ENCODE data around the gene EPB41. TPM values are rescaled to one million over a fixed set of nuclear protein-coding genes. Genes with fewer than 3 reads are reported as not detected.

EPB41 gene
- total RNA-seq, 2 donors from 2014 or later, result 65.4 to 74.0 TPM

DNA sequence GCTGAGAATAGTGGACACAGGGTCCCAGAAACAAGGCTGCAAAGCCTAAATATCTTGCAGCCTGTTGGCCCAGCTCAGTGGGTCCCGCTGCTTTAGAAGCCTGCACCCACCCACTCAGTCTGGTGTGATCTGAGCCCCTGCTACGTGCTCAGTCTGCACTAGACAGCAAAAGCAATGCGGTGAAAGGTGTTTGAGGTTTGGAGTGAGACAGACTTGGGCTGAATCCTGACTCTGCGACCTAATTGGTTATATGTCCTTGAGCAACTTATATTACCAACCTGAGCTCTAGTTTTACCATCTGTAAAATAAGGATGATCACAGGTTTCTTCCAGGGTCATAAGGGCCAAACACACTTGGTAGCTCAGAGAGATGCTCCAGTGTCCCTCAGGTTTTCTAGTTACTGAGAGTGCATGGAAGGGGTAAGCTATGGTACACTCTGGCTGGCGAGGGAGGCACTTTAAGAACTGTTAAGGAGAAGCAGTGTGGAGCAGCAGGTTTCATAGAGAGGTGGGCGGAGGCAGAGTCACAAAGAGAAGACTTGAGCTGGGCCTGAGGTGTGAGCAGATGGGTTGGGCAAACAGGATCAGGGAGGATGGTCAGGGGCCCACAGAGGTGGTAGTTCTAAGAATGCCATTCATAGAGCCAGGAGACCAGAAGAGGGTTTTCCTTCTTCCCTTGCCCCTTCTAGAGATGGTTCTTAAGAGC is 199.2 kb downstream of the EPB41 start:
- Histone ChIP-seq H3K27ac (no peak overlapping the region), H3K9ac (ENCODE audit: low read depth in 2 of 2, low read length in 2 of 2) (no peak overlapping the region), H3K4me3 (no peak overlapping the region), H3K36me3 (no peaks in the 10 kb centered on the region), H3K4me1 (no peaks in the 10 kb centered on the region), H3K9me3 (no peaks in the 10 kb centered on the region), H3K27me3 (no peaks in the 10 kb centered on the region)
- no peak for DNase-seq
- intact Hi-C loops (cut with DNase I), result no loop called here
- TF ChIP-seq CTCF (IDR thresholded peaks at IDR 0.05), result no peak

DNA sequence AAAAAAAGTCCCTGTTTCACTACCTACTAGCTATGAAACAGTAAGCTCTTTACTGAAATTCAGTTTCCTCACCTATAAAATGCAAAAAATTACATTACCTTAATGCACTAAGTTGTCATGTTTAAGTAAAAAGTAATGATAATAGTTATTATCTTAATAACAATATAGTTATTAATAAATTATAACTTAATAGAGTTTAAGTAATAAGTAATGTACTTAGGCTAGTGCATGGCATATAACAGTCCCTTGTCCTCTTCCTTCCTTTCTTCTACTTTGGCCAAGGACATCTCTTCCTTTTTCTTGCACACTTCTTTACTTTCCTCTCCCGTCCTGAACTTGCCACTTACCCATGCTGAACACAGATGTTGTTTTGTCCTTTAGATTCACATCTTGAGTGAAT is 200.3 kb downstream of the EPB41 start:
- no peak for TF ChIP-seq CTCF (IDR thresholded peaks at IDR 0.05)
- Histone ChIP-seq H3K27ac (no peak overlapping the region), H3K9ac (ENCODE audit: low read depth in 2 of 2, low read length in 2 of 2) (no peak overlapping the region), H3K4me3 (no peak overlapping the region), H3K4me1 (no peaks in the 10 kb centered on the region), H3K9me3 (no peaks in the 10 kb centered on the region), H3K27me3 (no peaks in the 10 kb centered on the region), H3K36me3 (no peaks in the 10 kb centered on the region)
- intact Hi-C loops (cut with DNase I), result no loop called here
- DNase-seq, result no peak

GRCh38 chr1:29117381-29117780 is 203.0 kb downstream of the EPB41 start:
- no peak for TF ChIP-seq CTCF (IDR thresholded peaks at IDR 0.05)
- DNase-seq, result no peak
- H3K27ac ChIP-seq, result no peak overlapping the region
- H3K9me3 ChIP-seq, result no peaks in the 10 kb centered on the region
- peaks cover 7% of the 10 kb centered on the region for H3K4me1 ChIP-seq
- H3K36me3 ChIP-seq, result no peaks in the 10 kb centered on the region
- H3K27me3 ChIP-seq, result peaks cover 16% of the 10 kb centered on the region
- H3K4me3 ChIP-seq, result no peak overlapping the region
- intact Hi-C loops (cut with DNase I), result no loop called here
- H3K9ac ChIP-seq (ENCODE audit: low read depth in 2 of 2, low read length in 2 of 2), result no peak overlapping the region

GRCh38 chr1:29119121-29119929 is 205.0 kb downstream of the EPB41 start:
- H3K4me1 ChIP-seq, result peaks cover 11% of the 10 kb centered on the region
- no peak overlapping the region for H3K4me3 ChIP-seq
- H3K27ac ChIP-seq, result no peak overlapping the region
- TF ChIP-seq CTCF (IDR thresholded peaks at IDR 0.05), result no peak
- peaks cover 33% of the 10 kb centered on the region for H3K27me3 ChIP-seq
- H3K9ac ChIP-seq (ENCODE audit: low read depth in 2 of 2, low read length in 2 of 2), result no peak overlapping the region
- no peak for DNase-seq
- no peaks in the 10 kb centered on the region for H3K9me3 ChIP-seq
- intact Hi-C loops (cut with DNase I), result no loop called here
- no peaks in the 10 kb centered on the region for H3K36me3 ChIP-seq

DNA sequence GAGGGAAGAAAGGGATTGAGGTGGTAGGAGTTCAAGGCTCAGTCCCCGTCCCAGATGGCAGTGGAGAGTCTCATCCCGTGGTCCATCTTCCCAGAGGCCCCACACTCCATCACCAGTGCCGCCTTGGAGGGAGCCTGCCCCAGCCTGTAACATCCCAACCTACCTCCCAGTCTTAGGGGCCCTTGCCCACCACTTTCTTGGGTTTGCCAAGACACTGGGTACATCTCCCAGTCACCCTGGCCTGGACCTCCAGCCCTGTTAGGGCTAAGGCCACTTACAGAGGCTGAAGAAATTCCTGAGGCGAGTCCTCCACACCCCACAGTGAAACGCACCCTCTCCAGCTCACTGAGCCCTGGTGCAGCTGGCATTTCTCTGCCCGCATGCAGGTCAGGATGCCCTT is 206.0 kb downstream of the EPB41 start:
- no peaks in the 10 kb centered on the region for H3K36me3 ChIP-seq
- H3K27ac ChIP-seq, result no peak overlapping the region
- no peak for DNase-seq
- H3K27me3 ChIP-seq, result peaks cover 43% of the 10 kb centered on the region
- H3K4me1 ChIP-seq, result peaks cover 11% of the 10 kb centered on the region
- TF ChIP-seq CTCF (IDR thresholded peaks at IDR 0.05), result no peak
- H3K9ac ChIP-seq (ENCODE audit: low read depth in 2 of 2, low read length in 2 of 2), result no peak overlapping the region
- H3K9me3 ChIP-seq, result no peaks in the 10 kb centered on the region
- intact Hi-C loops (cut with DNase I), result loop anchor here (5.0 to 10.0 kb wide), 2 partner anchors 54 to 82 kb away; no protein-coding TSS in a partner anchor
- H3K4me3 ChIP-seq, result no peak overlapping the region

Measured in colonic mucosa (tissue), 4 donors.